Epithelial cell of proximal tubule (primary cell): ENCODE data around the gene HDGFL2. TPM values are rescaled to one million over a fixed set of nuclear protein-coding genes. Genes with fewer than 3 reads are reported as not detected.

Experiments
- DNase-seq: peaks from one replicate; pipeline ENCODE4 v3.0.0-alpha.2; 2011; ENCODE audit warnings: low read depth
- H3K4me3 ChIP-seq: 2 replicates; pipeline ENCODE4 v1.5.1; 2011; ENCODE audit warnings: low read depth, mild to moderate bottlenecking, low read length
- total RNA-seq: library from RNA; depleted of rRNA; stranded (reverse); fragments of >200 nt; gene quantifications from 2 replicates; pipeline ENCODE4 v1.2.3, GENCODE V29; 2015
- TF ChIP-seq, protein P1 (sequence below): conservative IDR thresholded peaks from 2 replicates; pipeline ENCODE4 v1.5.1; 2012; ENCODE audit warnings: low read depth, mild to moderate bottlenecking, low read length

Gene HDGFL2
- total RNA-seq, 1 donor from 2014 or later = 91.8 TPM

DNA sequence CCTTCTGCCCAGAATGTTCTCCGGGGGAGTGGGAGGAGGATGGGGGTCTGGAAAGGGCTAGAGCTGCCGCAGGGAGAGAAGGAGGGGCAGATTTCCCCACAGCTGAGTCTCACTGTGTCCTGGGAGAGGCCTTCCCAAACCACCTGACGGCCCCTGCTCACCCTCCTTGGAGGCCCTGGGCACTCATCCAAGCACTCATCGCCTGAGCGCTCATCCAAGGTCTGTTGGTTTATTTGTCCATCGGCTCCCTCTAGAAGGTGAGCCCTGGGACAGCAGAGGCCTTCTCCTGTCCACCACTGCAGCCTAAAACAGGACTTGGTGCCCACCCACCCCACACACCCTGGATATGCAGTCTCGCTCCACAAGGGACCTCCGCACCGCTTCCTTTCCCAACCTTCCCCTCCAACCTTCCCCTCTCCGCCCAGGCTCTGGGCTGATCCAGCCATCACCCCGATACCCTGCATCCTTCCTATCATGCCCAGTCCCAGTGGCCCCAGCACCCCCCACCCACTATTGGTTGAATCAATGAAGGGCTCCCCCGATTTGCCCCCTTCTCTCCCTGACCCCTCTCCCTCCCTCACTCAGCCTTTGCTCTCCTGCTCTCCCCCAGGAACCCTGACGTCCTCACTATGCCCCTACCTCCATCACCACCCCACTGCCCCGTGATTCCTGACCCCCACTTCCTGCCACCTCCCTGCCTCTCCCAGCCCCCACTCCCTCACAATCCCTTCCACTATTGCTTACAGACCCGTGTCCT, 16.2 kb upstream of the HDGFL2 start:
- TF ChIP-seq, protein P1, sequence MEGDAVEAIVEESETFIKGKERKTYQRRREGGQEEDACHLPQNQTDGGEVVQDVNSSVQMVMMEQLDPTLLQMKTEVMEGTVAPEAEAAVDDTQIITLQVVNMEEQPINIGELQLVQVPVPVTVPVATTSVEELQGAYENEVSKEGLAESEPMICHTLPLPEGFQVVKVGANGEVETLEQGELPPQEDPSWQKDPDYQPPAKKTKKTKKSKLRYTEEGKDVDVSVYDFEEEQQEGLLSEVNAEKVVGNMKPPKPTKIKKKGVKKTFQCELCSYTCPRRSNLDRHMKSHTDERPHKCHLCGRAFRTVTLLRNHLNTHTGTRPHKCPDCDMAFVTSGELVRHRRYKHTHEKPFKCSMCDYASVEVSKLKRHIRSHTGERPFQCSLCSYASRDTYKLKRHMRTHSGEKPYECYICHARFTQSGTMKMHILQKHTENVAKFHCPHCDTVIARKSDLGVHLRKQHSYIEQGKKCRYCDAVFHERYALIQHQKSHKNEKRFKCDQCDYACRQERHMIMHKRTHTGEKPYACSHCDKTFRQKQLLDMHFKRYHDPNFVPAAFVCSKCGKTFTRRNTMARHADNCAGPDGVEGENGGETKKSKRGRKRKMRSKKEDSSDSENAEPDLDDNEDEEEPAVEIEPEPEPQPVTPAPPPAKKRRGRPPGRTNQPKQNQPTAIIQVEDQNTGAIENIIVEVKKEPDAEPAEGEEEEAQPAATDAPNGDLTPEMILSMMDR = no peak
- peak; percentile 60 for DNase-seq
- H3K4me3 ChIP-seq = peak overlapping the region; percentile 94

DNA sequence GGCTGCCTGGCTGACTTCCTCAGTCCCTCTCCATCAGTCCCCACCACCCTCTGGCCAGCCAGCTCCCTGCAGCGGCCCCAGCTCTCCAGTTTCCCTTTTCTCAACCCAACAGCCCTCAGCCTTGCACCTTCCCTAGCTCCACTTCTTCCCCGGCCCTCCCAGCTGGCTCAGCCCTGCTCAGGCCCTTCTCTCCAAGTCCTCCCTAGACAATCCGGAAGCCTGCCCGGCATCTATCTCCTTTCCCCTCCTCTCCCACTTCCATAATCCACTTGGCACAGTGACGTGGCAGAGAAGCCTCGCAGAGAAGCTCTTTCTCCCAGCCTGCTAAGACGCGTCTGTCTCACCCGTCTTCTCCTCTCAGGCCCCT, 15.6 kb upstream of the HDGFL2 start:
- TF ChIP-seq, protein P1 = no peak
- no peak for DNase-seq
- peak overlapping the region; percentile 94 for H3K4me3 ChIP-seq

DNA sequence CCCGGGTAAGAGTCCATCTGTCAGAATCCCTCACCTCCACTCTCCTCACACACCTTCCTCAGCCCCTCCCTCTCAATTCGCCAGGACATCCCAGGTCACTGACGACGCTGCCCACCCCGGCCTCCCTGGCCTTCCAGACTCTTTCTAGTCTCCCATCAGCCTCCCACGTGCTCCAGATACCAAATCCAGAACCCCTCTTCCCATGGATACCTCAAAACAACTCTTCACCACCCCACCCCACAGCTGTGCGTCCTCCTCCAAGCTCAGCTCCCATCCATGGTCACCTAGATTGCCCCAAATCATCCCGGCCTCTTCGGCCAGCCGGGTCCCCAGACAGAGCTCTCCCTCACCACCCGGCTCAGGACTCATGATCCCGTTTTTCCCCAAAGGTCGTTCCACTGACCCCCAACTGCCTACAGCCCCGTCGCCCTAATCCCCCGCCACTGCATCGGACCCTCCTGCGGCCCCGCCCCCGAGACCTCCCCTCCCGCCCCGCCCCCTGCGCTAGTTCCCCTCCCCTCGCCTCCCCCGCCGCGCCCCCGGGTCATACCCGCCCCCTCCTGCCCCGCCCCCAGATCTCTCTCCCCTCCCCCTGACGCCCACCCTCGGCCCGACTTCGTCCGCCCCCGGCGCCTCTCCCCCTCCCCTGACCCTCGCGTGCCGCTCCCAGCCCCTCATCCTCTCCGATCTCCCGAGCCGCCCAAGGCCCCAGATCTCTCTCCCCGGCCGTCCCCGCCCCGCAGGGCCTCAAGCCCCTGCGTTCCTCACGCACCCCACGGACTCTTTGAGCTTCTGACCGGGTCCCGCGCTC, 15.0 kb upstream of the HDGFL2 start:
- H3K4me3 ChIP-seq = peak overlapping the region; percentile 94
- DNase-seq = no peak
- TF ChIP-seq, protein P1 = no peak

DNA sequence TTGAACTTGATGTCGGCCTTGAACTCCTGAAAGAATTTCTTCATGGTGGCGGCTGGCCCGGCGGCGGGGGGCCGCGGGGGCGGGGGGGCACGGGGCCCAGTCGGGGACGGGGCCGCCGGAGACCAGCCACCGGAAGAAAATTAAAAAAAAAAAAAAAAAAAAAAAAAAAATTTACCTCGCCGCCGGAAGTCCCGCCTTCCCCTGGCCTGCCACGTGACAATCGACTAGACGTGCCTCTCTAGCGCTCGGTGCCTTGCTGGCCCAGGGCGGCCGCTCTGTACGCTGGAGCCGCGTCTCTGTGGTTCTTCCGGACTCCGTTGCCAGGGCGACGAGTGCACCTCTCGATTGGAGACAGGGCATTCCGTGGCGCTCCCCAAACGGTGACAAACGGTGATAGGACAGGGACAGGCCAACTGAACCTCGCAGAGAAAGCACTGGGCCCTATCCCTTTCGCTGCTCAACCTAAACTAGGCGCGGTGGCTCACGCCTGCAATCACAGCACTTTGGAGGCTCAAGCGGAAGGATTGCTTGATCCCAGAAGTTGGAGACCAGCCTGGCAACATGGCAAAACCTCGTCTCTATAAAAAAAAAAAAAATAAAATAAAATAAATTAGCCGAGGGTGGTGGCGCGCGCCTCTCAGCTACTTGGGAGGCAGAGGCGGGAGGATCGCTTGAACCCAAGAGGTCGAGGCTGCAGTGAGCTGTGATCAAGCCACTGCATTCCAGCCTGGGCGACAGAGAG, 14.3 kb upstream of the HDGFL2 start, which contains the start of gene UBXN6:
Gene UBXN6 (minus strand): TSS at position 141 of the 742 bp plus-strand sequence. CDS start 97 bp downstream, at position 44.
- TF ChIP-seq, protein P1 = no peak
- H3K4me3 ChIP-seq = peak within 1 kb of the TSS; percentile 94
- peak; percentile 73 for DNase-seq

DNA sequence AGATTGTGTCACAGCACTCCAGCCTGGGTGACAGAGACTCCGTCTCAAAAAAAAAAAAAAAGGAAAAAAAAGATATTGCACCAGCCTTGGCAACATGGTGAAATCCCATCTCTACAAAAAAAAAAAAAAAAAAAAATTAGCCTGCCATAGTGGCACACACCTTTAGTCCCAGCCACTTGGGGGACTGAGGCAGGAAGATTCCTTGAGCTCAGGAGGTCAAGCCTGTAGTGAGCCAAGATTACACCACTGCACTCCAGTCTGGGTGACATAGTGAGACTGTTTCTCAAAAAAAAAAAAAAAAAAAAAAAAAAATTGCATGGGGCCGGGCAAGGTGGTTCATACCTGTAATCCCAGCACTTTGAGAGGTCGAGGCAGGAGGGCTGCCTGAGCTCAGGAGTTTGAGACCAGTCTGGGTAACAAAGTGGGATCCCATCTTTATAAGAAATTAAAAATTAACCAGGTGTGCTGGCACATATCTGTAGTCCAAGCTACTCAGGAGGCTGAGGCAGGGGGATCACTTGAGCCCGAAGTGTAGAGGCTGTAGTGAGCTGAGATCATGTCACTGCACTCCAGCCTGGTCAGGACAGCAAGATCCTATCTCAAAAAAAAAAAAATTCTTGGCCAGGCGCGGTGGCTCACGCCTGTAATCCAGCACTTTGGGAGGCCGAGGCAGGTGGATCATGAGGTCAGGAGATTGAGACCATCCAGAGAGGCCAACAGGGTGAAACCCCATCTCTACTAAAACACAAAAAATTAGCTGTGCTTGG, 7.1 kb upstream of the HDGFL2 start:
- TF ChIP-seq, protein P1 = no peak
- no peak overlapping the region for H3K4me3 ChIP-seq
- no peak for DNase-seq

DNA sequence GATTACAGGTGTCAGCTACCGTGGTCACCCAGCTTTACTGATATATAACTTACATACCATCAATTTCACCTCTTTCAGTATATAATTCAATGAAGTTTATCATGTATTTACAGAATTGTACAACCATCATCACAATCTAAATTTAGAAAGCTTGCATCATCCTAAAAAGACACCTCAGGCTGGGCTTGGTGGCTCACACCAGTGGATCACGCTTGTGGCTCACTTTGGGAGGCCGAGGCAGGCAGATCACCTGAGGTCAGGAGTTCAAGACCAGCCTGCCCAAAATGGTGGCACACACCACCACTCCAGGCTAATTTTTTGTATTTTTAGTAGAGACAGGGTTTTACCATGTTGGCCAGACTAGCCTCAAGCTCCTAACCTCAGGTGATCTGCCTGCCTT, 4.3 kb upstream of the HDGFL2 start:
- TF ChIP-seq, protein P1 = no peak
- H3K4me3 ChIP-seq = no peak overlapping the region
- DNase-seq = no peak
